Fibroblast of the aortic adventitia (primary cell): ENCODE measurements around the gene DEFB124. TPM values are rescaled to one million over a fixed set of nuclear protein-coding genes. Genes with fewer than 3 reads are reported as not detected.

Source experiments
- DNase-seq: peaks from one replicate; pipeline ENCODE4 v3.0.0-alpha.2; 2010; ENCODE audit warnings: low read depth
- H3K4me3 ChIP-seq: 2 replicates; pipeline ENCODE4 v1.5.1; 2011; ENCODE audit warnings: low read depth, mild to moderate bottlenecking, control low read depth, low read length, moderate library complexity
- CTCF ChIP-seq: IDR thresholded peaks from 2 replicates; pipeline ENCODE4 v1.5.1; 2011; ENCODE audit warnings: mild to moderate bottlenecking, low read length, control low read depth, inconsistent platforms; ENCODE audit not compliant: insufficient read depth
- total RNA-seq: library from RNA; depleted of rRNA; stranded (reverse); fragments of >200 nt; gene quantifications from 2 replicates; pipeline ENCODE4 v1.2.3, GENCODE V29; 2012; ENCODE audit warnings: low replicate concordance

DEFB124 gene
- total RNA-seq, 1 donor: not detected

GRCh38 chr20:31488115-31488514 lies 13.2 kb upstream of the DEFB124 start:
- no peak for TF ChIP-seq CTCF
- H3K4me3 ChIP-seq: no peak overlapping the region
- no peak for DNase-seq

- DNase-seq: peak; percentile 54
- TF ChIP-seq CTCF: no peak
- peak overlapping the region; percentile 25 for H3K4me3 ChIP-seq
Observed at GRCh38 chr20:31485450-31486339, 10.8 kb upstream of the DEFB124 start.

GRCh38 chr20:31484001-31484400 lies 9.1 kb upstream of the DEFB124 start:
- no peak for TF ChIP-seq CTCF
- DNase-seq: no peak

GRCh38 chr20:31476643-31477215 lies 1.8 kb upstream of the DEFB124 start:
- H3K4me3 ChIP-seq: no peak overlapping the region
- TF ChIP-seq CTCF: no peak
- no peak for DNase-seq

More at GRCh38 chr20:31484001-31484400, 9.1 kb upstream of the DEFB124 start:
- H3K4me3 ChIP-seq: no peak overlapping the region

- TF ChIP-seq CTCF: no peak
- H3K4me3 ChIP-seq: no peak overlapping the region
- no peak for DNase-seq
Observed at GRCh38 chr20:31476294-31476585, 1.3 kb upstream of the DEFB124 start.

GRCh38 chr20:31475472-31476293 lies 756 bp upstream of the DEFB124 start:
- peak overlapping the region; percentile 42 for H3K4me3 ChIP-seq
- no peak for DNase-seq
- no peak for TF ChIP-seq CTCF
